GM10248 (cell line): ENCODE results near the gene SF3B1.

Experiments used
- CTCF ChIA-PET: fragments of 300-600 bp; sonication (Branson Sonifier 250); formaldehyde crosslinking; extraction: SDS; loops from one replicate; lab custom pipeline; 2021; ENCODE audit warnings: antibody characterized with exemption; lab: Yijun Ruan, JAX
- POLR2A ChIA-PET: fragments of 350-650 bp; sonication (Branson Sonifier 250); formaldehyde crosslinking; extraction: SDS; loops from one replicate; lab custom pipeline; 2020; ENCODE audit warnings: antibody characterized with exemption; lab: Yijun Ruan, JAX
- DNase-seq: peaks from one replicate; pipeline ENCODE4 v3.0.0; 2012; ENCODE audit errors: extremely low spot score
- TF ChIP-seq, protein P1 (sequence below): IDR thresholded peaks from 2 replicates; pipeline ENCODE4 v1.5.1; 2012; ENCODE audit warnings: mild to moderate bottlenecking, low read depth; ENCODE audit errors: extremely low read depth, missing control alignments, control extremely low read depth

Gene SF3B1

DNA sequence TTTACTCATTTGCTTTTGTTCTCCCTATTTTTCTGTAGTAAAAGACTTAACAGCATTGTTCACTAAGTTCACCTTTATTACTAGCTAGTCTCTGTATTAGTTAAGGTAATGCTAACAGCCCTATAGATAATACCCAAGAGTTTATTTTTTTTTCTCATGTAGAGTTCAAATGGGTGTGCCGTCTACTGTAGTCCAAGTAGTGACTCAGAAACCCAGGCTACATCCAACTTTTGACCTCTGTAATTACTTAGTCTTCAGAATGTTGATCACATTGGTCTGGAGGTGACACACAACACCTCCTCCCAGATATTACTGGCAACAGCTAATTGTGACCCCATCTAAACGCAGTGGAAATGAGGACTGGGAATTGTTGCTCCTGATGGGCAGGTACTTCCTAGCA, 26.2 kb upstream of the SF3B1 start:
- ChIA-PET POLR2A (no interaction called here), CTCF (interaction anchor here (1.4 to 2.1 kb wide), 2 partner anchors 8 to 15 kb away, joined by 3 to 6 read pairs; partner anchors contain the start of gene COQ10B)
- TF ChIP-seq, protein P1, sequence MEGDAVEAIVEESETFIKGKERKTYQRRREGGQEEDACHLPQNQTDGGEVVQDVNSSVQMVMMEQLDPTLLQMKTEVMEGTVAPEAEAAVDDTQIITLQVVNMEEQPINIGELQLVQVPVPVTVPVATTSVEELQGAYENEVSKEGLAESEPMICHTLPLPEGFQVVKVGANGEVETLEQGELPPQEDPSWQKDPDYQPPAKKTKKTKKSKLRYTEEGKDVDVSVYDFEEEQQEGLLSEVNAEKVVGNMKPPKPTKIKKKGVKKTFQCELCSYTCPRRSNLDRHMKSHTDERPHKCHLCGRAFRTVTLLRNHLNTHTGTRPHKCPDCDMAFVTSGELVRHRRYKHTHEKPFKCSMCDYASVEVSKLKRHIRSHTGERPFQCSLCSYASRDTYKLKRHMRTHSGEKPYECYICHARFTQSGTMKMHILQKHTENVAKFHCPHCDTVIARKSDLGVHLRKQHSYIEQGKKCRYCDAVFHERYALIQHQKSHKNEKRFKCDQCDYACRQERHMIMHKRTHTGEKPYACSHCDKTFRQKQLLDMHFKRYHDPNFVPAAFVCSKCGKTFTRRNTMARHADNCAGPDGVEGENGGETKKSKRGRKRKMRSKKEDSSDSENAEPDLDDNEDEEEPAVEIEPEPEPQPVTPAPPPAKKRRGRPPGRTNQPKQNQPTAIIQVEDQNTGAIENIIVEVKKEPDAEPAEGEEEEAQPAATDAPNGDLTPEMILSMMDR, result no peak
- DNase-seq, result no peak

DNA sequence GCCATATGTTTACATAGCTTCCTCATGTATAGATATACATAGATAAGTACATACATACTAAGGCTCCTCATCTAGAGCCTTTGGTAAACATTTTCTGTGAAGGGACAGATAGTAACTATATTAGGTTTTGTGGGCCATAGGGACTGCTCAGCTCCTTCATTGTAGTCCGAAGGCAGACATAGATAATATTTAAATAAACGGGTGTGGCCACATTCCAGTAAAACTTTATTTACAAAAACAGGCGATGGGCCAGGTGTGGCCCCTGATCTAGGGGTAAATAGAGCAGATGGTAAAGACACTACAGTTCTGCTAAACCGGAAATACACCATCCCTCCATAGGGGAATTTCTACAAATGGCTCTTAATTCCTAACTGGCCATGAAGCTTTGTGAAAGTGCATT, 25.8 kb upstream of the SF3B1 start:
- TF ChIP-seq, protein P1, result no peak
- DNase-seq, result no peak
- POLR2A ChIA-PET, result no interaction called here
- CTCF ChIA-PET, result interaction anchor here (1.4 to 2.1 kb wide), 3 partner anchors 8 to 15 kb away, joined by 3 to 6 read pairs (median 6); partner anchors contain the start of gene COQ10B

DNA sequence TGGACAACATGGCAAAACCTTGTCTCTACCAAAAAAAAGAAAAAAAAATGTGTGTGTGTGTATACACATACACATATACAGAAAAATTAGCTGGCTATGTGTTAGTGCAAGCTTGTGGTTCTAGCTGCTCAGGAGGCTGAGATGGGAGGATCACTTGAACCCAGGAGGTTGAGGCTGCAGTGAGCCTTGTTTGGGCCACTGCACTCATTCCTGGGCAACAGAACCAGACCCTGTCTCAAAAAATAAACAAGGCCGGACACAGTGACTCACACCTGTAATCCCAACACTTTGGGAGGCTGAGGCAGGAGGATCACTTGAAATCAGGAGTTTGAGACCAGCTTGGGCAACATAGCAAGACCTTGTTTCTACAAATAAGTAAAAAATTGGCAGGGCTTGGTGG, 20.6 kb upstream of the SF3B1 start:
- TF ChIP-seq, protein P1, result no peak
- CTCF ChIA-PET, result interaction anchor here (1.0 to 1.3 kb wide), 3 partner anchors 11 to 41 kb away, joined by 3 read pairs; no protein-coding TSS in a partner anchor
- DNase-seq, result no peak
- POLR2A ChIA-PET, result no interaction called here

DNA sequence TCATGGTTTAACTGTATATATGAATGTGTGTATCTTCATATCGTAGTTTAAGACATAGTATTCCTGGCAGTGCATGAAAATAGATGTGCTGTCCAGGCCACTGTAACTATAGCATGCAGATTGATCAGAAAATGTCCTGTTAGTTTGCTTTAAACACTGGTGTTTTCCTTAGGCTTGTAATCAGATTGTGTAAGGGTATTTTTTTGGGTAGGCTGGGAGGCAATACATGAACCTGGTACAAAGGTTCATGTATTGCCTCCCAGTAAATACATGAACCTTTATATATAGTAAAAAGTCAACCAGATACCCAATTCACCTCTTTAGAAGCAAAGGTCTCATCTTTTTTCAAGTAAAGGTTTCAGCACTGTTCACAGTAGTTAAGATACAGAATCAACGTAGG, 20.1 kb upstream of the SF3B1 start:
- ChIA-PET CTCF (interaction anchor here (1.0 to 1.3 kb wide), 3 partner anchors 12 to 41 kb away, joined by 3 read pairs; no protein-coding TSS in a partner anchor), POLR2A (no interaction called here)
- no peak for DNase-seq
- TF ChIP-seq, protein P1, result no peak

DNA sequence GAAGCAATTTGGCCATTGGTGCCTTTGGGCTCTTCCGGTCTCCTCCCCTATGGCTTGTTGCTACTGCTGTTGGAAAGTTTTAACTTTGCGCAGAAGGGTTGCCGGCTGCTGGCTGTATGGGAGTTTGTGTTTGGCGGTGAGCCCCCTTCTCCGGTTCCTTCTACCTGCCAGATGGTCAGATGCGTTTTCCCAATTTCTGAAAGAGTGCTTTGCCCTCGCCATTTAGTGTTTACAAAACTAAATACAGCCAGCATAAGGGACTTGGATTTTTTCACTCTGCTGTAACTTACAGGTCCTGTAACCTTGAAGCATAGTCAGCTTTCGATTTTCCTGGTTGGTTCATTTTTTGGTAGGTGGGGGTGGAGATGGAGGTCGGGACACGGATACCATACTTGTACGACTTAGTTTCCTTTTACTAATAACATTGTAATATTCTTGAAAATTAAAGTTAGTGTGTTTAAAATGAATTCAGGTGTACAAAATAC, 19.1 kb upstream of the SF3B1 start:
- ChIA-PET POLR2A (interaction anchor here (1.2 to 1.6 kb wide), 5 partner anchors 9 to 48 kb away, joined by 4 to 15 read pairs (median 10); partner anchors contain the start of genes HSPD1, HSPE1 and SF3B1), CTCF (interaction anchor here (1.0 to 6.5 kb wide), 3 partner anchors 16 to 22 kb away, joined by 3 to 45 read pairs (median 3); partner anchors contain the start of gene SF3B1)
- peak; percentile 64 for DNase-seq
- TF ChIP-seq, protein P1, result no peak

DNA sequence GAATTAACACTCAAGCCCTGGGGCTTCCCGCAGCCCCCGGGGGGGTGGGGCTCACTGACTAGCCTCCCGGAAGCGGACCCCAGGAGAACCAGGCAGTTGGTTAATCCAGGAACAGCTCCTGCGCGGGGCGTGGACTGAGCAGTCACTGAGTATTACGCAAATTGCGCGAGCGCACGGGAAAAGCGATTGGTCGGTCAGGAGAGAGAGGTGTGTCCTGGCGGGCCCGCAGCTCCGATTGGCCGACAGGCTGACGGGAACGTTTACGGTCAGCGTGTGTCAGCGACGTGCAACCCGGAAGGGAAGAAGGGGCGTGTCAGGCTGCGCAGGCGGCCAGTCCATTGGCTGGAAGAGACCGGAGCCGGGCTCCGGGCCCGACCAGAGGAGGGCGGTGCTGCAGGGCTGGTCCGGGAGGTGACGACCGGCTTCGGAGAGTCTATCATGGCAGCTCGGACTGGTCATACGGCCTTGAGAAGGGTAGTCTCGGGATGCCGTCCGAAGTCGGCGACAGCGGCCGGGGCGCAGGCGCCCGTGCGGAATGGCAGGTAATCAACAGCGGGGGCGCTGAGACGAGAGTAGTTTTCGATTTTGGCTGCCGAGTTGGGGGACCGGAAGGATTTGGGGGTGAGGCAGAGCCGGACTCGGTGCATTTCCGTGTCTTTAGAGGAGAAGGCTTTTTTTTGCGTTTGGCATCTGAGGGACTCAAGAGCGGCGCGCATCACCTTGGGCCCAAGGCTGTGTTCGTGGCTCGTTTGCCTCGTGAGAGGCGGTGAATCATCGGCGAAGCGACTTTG, 18.5 kb upstream of the SF3B1 start, which contains the start of gene COQ10B:
Gene COQ10B (plus strand): TSS at position 430 of the 791 bp plus-strand sequence. CDS start 9 bp downstream, at position 439.
- ChIA-PET POLR2A (interaction anchor here (0.5 to 1.6 kb wide), 15 partner anchors 9 to 501 kb away, joined by 3 to 15 read pairs (median 4); partner anchors contain the start of genes HSPD1, HSPE1 and SF3B1), CTCF (interaction anchor here (0.7 to 6.5 kb wide), 10 partner anchors 8 to 24 kb away, joined by 3 to 45 read pairs (median 4); partner anchors contain the start of gene SF3B1)
- TF ChIP-seq, protein P1, result peak; percentile 18
- DNase-seq, result peak; percentile 98
